GM19023 (cell line): ENCODE results near the gene SLC5A10.
A peak's percentile ranks its signal among the peaks of the same experiment; 100 is the strongest.
"Not testable (repeated sequence)": the region's sequence is repeated elsewhere in the genome, so short reads cannot be mapped to it uniquely, and the experiment has no call there.

ENCODE experiments used
- ATAC-seq: cut with Tn5 transposase; IDR thresholded peaks from one replicate; pipeline ENCODE4 v1.9.1; 2021; ENCODE audit warnings: mild to moderate bottlenecking, moderate library complexity; ENCODE audit not compliant: unreplicated experiment

The SLC5A10 gene

DNA sequence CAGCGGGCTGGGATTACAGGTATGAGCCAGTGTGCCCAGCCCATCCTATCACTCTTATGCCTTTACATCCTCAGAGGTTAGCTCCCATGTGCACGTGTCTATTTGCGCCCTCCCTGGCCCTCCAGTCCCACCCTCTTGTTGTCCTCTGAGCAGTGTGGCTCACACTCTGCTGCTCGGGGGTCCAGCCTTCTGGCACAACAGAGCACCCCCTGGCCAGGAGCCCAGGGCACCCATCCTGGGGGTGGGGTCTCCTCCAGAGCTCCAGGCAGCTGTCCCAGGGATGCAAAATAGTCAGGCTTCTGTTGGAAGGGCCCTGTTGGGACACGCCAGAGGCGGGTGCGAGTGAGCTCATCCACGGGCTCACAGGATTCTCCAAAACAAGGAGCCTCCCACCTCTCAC lies 64.3 kb downstream of the SLC5A10 start:
- ATAC-seq, result no peak

DNA sequence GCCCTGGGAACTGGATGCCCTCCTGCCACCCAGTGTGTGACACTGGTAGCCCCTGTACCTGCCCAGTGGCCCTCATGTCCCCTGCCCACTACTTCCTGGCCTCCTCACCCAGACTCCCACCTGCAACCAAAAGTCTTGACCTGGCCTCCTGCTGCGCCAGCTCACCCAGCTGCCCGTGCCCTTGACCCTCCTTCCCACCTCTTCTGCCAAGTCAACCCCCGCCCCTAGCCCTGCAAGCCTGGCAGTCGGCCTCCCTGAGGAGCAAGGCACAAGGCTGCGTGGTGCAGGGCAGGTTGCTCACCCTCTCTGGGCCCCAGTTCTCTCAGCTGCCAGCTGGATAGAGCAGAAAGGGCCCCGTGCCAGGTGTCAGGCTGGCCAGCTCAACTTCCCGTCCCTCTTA lies 64.9 kb downstream of the SLC5A10 start:
- ATAC-seq, result no peak

DNA sequence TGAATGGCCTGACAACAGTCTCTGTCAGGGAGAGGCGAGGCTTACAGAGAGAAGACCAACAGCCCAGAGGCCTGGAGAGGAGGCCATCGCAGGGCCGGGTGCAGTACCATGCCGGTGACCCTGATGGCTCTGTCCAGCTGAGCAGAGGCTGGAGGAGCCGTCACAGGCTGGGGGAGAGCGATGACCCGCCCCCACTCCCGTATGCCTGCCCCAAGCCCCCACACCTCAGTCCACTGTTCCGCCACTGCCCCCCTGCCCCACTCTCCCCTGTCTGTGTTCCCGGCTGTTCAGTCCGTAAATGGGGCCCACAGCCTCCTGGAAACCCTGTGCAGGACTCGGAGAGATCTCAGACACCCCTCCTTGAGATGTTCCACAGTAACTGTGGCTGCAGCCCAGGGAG lies 65.4 kb downstream of the SLC5A10 start:
- ATAC-seq, result no peak

- ATAC-seq, result no peak
Measured at GRCh38 chr17:19017804-19018599, 66.0 kb downstream of the SLC5A10 start.

DNA sequence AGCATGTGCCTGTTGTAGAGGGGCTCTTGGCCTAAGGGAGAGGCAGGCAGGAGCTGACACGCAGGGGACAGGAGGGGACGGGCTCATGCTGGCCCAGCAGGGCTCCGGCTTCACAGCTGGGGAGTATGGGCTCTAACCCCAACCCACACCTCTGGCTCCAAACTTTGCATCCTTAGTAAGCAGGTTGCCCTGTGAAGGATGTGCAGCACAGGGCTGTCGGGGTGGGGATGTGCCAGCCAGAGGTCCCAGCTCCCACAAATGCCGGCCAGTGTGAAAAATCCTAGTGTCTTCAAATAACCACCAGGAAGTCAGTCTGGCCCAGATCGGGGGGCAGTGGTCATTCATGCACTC lies 66.6 kb downstream of the SLC5A10 start:
- ATAC-seq, result no peak

- no peak for ATAC-seq
Measured at GRCh38 chr17:19019041-19019941, 67.3 kb downstream of the SLC5A10 start.

- ATAC-seq, result no peak
Measured at GRCh38 chr17:19020016-19020415, 68.1 kb downstream of the SLC5A10 start.

DNA sequence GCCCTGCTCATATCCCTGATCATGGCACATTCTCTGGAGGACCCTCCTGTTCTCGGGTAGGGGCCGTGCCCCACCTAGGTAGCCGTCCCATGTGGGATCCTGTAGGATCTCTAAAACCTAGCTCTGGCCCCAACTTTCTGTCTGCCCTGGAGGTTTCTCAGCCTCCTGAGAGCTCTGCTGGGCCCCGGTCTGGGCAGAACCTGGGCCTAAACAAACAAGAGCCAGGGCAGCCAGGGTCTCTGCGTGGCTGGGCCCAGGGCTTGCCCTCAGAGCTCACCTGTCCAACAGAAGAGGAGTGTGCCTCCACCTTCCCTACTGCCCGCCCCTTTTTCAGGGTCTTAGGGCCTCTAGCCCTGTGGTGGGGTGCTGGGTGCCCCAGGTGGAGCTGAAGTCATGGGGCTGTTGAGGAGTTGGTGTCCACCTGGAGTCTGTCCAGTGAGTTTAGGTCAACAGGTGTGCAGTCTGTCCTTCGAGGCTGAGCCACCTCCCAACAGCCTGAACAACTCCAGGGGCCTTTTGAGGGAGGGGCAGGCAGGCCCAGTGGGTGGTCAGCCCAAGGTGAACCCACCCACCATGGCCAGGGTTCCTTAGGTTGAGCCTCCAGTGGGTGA lies 69.2 kb downstream of the SLC5A10 start:
- not testable (repeated sequence) for ATAC-seq

GRCh38 chr17:19021622-19022083 lies 69.7 kb downstream of the SLC5A10 start:
- no peak for ATAC-seq

DNA sequence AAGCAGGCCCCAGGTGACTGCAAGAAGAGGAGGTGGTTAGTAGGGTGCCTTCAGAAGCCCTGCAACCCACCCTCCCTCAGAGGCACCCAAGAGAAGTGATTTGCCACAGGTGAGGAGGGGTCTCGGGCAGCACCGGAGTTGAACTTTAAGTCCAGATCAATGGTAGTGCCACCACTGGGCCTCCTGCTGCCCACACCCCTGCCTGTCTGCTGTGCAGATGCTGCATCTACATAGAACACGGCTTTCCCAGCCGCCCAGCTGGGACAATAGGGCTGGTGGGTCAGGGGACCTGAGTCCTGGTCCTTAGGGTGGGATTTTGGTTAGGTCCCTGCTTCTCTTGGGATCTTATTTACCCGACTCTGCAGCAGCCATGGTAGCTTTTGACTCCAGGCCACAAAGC lies 70.2 kb downstream of the SLC5A10 start:
- no peak for ATAC-seq

- no peak for ATAC-seq
Measured at GRCh38 chr17:19022747-19023146, 70.8 kb downstream of the SLC5A10 start.

DNA sequence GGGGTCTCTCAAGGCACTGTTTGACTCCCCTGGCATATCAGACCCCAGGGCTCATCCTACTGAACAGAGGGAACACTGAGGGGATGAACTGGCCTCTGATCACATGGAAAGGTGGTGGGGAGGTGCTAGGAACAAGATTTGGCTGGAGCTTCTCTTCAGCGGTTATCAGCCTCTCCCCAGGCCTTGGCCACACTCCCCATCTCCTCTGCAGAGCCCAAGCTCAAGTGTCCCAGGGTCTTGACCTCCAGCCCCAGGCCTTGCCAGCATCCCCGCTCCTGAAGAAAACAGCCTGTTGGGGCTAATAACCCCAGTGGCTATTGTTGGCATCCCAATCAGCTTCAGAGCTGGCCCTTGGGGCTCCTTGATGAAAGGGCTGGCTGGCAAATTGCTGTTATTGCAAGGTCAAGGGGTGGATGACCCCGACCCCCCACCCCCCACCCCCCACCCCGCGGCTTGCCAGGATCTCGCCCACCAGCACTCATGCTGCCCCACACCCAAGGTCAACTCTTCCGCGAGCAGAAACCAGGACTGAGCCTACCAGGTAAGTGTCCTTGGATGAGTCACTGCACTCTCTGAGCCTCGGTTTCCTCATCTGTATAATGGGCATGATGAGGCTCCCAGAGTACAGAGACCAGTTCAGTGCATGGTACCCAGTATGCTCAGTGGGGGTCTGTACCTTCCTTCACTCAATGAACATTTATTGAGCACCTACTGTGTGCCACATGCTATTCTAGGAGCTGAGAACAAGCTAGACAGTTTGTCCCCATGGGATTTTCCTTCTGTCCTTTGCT lies 71.4 kb downstream of the SLC5A10 start:
- ATAC-seq, result no peak

DNA sequence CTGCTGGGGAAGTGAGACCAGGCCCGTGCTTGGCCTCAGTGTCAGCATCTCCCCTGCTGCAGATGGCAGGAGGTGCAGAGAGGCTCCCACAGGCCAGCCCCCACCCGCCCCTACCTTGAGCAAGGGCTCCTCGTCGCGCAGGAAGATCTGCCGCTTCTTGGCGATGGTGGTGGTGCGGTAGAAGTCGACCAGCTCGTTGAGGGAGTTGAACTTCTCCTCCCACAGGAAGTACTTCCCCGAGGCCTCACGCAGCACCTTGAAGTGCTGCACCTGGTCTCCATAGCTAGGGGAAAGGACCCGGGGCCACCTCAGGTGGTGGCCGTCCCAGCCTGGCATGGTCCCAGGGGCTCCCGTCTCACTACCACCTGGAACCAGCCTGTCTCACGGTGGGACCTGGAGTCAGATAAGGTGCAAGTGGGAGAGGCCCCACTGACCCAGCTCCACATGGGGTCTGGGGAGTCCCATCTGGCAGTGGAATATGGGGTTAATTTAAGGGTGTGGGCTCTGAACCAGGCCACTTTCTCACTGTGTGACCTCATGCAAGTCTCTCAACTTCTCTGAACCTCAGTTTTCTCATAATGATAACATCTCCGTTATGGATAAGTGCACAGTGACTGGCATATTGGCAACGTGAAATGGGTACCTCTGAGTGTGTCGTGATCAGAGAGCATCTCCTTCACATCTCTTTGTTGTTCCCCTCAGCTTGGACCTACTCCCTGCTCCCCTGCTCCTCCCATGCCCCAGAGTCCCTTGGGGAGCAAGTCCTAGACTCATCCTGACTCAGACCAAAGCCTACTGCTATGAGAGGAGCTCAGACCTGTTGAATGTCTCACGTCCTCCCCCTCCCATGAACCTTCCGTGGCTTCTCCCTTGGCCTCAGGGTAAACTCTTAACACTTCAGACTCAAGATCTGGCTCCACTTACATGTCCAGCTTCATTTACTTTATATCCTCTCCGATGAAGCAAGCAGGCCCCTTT lies 72.4 kb downstream of the SLC5A10 start:
- ATAC-seq, result no peak

DNA sequence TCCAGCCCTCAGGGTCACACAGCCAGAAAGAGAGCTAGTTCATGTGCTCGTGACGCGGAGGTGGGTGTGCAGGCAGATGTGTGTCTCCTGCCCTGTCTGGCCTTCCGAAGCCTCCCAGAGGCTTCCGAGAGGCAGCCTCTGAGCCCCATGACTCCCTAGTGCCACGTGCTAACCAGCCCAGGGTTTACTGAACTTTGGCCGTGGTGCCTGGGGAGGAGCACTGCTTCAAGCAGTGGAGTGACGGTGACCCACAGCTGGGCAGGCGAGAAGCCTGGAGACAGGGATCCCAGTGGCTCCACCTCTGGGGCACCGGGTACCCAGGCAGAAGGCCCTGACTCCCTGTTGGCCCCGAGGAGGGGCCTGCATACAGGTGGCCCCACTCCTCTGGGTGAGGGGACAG lies 76.7 kb downstream of the SLC5A10 start:
- ATAC-seq, result not testable (repeated sequence)

GRCh38 chr17:19029740-19030139 lies 77.8 kb downstream of the SLC5A10 start:
- not testable (repeated sequence) for ATAC-seq

DNA sequence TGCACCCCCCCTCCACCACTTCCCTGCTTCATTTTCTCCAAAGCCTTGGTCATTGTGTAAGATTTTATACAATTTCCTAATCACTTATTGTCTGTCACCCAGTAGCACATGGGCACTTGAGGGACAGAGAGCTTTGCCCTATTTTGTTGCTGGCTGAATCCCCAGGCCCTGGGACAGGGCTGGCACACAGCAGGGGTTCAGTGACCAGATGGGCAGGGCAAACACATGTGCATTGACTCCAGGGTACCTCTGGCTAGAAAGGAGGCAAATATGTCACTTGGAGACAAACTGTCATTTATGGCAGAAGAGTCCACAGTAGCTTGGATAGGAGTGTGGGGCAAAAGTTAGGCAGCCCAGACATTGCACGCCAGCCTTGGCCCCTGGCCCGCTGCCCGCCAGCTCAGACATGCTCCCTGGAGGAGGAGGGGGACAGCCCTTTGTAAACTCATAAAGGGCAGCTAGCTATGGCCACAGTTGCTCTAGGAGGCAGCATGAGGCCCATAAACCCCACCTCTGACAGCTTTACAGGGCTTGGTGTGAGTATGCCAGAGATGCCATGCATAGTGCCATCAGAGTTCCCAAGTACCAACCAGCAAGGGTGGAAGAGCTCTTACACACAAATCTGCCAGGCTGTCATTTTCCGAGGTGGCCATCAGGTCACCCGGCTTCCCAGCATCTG lies 78.9 kb downstream of the SLC5A10 start:
- ATAC-seq, result not testable (repeated sequence)

GRCh38 chr17:19031729-19032128 lies 79.8 kb downstream of the SLC5A10 start:
- peak; percentile 51 for ATAC-seq

DNA sequence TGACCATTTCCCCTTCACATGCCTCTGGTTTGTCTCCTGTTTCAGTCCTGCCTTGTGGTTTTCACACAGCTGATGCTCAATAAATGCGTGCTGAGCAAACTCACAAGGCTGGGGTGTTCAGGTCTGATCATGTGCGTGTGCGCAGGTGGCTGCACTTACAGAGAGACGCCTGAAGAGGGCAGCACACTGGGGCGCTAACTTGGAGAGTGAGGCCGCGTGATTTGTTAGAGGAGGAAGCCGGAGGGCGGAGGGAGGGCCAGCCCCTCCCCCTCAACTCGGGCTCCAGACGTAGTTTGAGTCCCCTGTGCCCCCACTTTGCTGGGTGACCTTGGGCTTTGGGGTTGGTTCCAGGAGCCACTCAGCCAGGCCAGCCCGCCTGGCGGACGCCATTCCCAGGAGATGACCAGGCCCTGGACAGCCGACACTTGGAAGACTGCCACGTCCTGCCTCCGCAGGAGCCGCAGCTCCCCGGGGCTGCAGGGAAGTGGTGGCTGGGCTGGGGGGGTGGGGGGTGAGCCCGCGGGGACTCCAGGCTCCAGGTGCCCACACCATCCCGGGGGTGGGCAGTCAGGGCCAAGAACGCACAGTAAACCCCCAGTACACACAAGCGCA lies 80.5 kb downstream of the SLC5A10 start:
- not testable (repeated sequence) for ATAC-seq

- not testable (repeated sequence) for ATAC-seq
Measured at GRCh38 chr17:19036186-19036585, 84.2 kb downstream of the SLC5A10 start.
